Activated B cell treated with CpG ODN at 0.5 μM for 24 hours (primary cell): ENCODE measurements around the gene PLCH1. TPM values are rescaled to one million over a fixed set of nuclear protein-coding genes. Genes with fewer than 3 reads are reported as not detected.

ENCODE experiments used
- ATAC-seq: fragments of 200-7000 bp; cut with Tn5 transposase; one replicate; pipeline ENCODE4 v1.10.0; 2021; ENCODE audit warnings: low read depth, mild to moderate bottlenecking, moderate library complexity
- CTCF ChIA-PET: fragments of 350-600 bp; sonication (Branson Sonifier 250); formaldehyde crosslinking; loops from one replicate; lab custom pipeline; 2021; ENCODE audit warnings: antibody characterized with exemption; lab: Charles Lee
- POLR2A ChIA-PET: fragments of 350-600 bp; sonication (Branson Sonifier 250); formaldehyde crosslinking; loops from one replicate; lab custom pipeline; 2021; ENCODE audit warnings: antibody characterized with exemption; lab: Charles Lee
- DNase-seq: peaks from one replicate; pipeline ENCODE4 v3.0.0; 2022
- H3K27ac Mint-ChIP-seq: one replicate; pipeline ENCODE4 v1.8.0; 2020; ENCODE audit warnings: mixed read lengths
- H3K27me3 Mint-ChIP-seq: one replicate; pipeline ENCODE4 v1.8.0; 2021; ENCODE audit warnings: mixed read lengths
- H3K36me3 Mint-ChIP-seq: one replicate; pipeline ENCODE4 v1.8.0; 2021; ENCODE audit warnings: low read depth, mixed read lengths
- H3K4me1 Mint-ChIP-seq: one replicate; pipeline ENCODE4 v1.8.0; 2021; ENCODE audit warnings: mixed read lengths
- H3K4me3 Mint-ChIP-seq: one replicate; pipeline ENCODE4 v1.8.0; 2020; ENCODE audit warnings: mild to moderate bottlenecking, mixed read lengths
- H3K9me3 Mint-ChIP-seq: one replicate; pipeline ENCODE4 v1.8.0; 2020; ENCODE audit warnings: mixed read lengths
- intact Hi-C: fragments of 100-400 bp; cut with micrococcal nuclease; formaldehyde crosslinking; loops from one replicate; pipeline ENCODE4 v1.15.1; 2024
- total RNA-seq: library from RNA; stranded (reverse); gene quantifications from 2 replicates; pipeline ENCODE4 v1.2.3, GENCODE V29; 2022
- TF ChIP-seq, protein P1 (sequence below): fragments of 200-600 bp; IDR thresholded peaks from one replicate; pipeline ENCODE4 v1.8.0; 2022; ENCODE audit warnings: antibody characterized with exemption, mild to moderate bottlenecking

Gene PLCH1
- total RNA-seq, 1 donor from 2014 or later = 0.27 TPM

DNA sequence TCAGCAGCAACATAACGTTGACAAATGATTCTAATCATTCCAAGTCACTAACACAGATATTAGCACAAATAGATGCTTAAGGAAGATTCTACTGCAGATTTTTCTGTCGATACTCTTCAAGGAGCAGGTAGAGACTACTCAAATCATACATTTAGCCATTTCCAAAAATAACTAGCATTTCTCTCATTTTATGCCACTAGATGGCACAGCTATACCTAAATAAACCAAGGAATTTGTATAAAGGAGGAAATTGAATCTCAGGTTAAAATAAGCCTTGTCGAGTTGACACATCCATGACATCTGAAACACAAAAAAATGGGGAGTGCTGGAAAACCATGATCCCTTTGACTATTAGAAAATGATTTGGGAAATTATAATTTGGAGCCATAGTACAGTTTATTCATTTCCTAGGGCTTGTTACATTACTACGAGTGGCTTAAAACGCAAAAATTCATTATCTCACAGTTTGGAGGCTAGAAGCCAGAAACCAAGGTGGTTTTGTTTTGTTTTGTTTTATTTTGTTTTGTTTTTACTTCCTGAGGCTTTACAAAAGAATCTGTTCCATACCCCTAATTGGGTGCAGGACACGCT, 391.9 kb downstream of the PLCH1 start:
- H3K36me3 Mint-ChIP-seq = no peaks in the 10 kb centered on the region
- ChIA-PET CTCF (interaction anchor here (0.7 to 6.1 kb wide), 3 partner anchors 8 to 349 kb away, joined by 3 to 61 read pairs (median 4); no protein-coding TSS in a partner anchor), POLR2A (no interaction called here)
- H3K27me3 Mint-ChIP-seq = peaks cover 2% of the 10 kb centered on the region
- no peak overlapping the region for H3K27ac Mint-ChIP-seq
- H3K4me1 Mint-ChIP-seq = no peaks in the 10 kb centered on the region
- DNase-seq = no peak
- no peak for ATAC-seq
- H3K4me3 Mint-ChIP-seq = no peak overlapping the region
- intact Hi-C loops = loop anchor here (1.0 to 5.0 kb wide), 3 partner anchors 349 to 1154 kb away; partner anchors contain the start of gene SLC33A1
- TF ChIP-seq, protein P1, sequence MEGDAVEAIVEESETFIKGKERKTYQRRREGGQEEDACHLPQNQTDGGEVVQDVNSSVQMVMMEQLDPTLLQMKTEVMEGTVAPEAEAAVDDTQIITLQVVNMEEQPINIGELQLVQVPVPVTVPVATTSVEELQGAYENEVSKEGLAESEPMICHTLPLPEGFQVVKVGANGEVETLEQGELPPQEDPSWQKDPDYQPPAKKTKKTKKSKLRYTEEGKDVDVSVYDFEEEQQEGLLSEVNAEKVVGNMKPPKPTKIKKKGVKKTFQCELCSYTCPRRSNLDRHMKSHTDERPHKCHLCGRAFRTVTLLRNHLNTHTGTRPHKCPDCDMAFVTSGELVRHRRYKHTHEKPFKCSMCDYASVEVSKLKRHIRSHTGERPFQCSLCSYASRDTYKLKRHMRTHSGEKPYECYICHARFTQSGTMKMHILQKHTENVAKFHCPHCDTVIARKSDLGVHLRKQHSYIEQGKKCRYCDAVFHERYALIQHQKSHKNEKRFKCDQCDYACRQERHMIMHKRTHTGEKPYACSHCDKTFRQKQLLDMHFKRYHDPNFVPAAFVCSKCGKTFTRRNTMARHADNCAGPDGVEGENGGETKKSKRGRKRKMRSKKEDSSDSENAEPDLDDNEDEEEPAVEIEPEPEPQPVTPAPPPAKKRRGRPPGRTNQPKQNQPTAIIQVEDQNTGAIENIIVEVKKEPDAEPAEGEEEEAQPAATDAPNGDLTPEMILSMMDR = no peak
- H3K9me3 Mint-ChIP-seq = no peaks in the 10 kb centered on the region

DNA sequence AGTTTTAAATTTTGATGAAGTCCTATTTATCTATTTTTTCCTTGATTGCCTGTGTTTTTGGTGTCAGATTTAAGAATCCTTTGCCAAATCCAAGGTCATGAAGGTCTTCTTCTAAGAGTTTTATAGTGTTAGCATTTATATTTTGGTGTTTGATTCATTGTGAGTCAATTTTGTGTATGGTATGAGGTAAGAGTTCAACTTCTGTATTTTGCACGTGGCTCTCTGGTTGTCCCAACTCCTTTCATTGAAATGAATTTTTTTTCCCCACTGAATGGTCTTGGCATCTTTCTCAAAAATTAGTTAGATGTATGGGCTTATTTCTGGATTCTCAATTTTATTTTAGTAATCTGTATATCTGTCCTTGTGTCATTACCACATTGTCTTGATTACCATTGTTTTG, 394.3 kb downstream of the PLCH1 start:
- TF ChIP-seq, protein P1 = no peak
- DNase-seq (no peak), ATAC-seq (no peak)
- no peak overlapping the region for H3K4me3 Mint-ChIP-seq
- intact Hi-C loops = loop anchor here (5.0 kb wide), 2 partner anchors 502 to 1157 kb away; partner anchors contain the start of gene SLC33A1
- H3K9me3 Mint-ChIP-seq = no peaks in the 10 kb centered on the region
- no peaks in the 10 kb centered on the region for H3K27me3 Mint-ChIP-seq
- ChIA-PET POLR2A (no interaction called here), CTCF (interaction anchor here (6.1 kb wide), 1 partner anchor 352 kb away, joined by 61 read pairs; no protein-coding TSS in a partner anchor)
- no peaks in the 10 kb centered on the region for H3K36me3 Mint-ChIP-seq
- no peak overlapping the region for H3K27ac Mint-ChIP-seq
- no peaks in the 10 kb centered on the region for H3K4me1 Mint-ChIP-seq

DNA sequence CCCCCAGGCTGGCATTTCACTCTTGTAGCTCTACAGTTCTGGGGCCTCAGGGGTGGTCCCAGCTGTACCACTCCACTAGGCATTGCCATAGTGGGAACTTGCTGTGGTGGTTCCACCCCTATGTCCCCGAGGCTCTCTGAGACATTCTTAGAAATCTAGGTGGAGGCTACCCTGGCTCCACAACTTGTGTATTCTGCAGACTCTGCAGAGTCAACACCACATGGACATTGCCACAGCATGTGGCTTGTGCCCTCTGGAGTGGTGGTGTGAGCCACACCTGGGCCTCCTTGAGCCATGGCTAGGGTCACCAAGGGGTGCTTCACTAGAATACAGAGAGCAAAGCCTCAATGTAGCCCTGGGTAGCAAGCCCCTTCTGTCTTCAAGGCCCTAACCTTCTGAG, 397.0 kb downstream of the PLCH1 start:
- H3K4me1 Mint-ChIP-seq = no peaks in the 10 kb centered on the region
- ATAC-seq (no peak), DNase-seq (no peak)
- H3K9me3 Mint-ChIP-seq = no peaks in the 10 kb centered on the region
- ChIA-PET POLR2A (no interaction called here), CTCF (interaction anchor here (1.1 kb wide), 1 partner anchor 354 kb away, joined by 3 read pairs; no protein-coding TSS in a partner anchor)
- H3K27me3 Mint-ChIP-seq = no peaks in the 10 kb centered on the region
- no peak overlapping the region for H3K27ac Mint-ChIP-seq
- TF ChIP-seq, protein P1 = no peak
- intact Hi-C loops = no loop called here
- H3K36me3 Mint-ChIP-seq = no peaks in the 10 kb centered on the region
- H3K4me3 Mint-ChIP-seq = no peak overlapping the region

DNA sequence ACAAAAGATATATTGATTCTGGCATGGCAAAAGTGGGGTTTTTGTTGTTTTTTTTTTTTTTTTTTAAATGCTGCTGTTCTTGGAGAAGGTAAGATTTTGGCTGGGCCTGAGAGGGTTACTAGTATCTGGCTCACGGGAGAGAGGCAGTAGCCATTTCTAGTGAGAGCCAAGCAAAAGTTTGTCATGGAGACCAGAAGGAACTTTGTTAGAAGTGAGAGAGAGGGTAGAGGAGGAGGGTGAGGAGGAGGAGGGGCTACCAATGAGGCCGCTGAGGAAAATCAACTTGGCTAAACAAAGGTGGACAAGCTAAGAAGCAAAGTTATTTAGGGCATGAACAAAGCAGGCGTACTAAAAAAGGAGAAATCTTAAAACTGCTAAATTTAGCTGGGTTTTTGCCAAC, 402.5 kb downstream of the PLCH1 start:
- ATAC-seq = no peak
- no peak overlapping the region for H3K27ac Mint-ChIP-seq
- no peaks in the 10 kb centered on the region for H3K9me3 Mint-ChIP-seq
- no peak for DNase-seq
- H3K36me3 Mint-ChIP-seq = no peaks in the 10 kb centered on the region
- POLR2A ChIA-PET = no interaction called here
- H3K27me3 Mint-ChIP-seq = no peaks in the 10 kb centered on the region
- TF ChIP-seq, protein P1 = no peak
- H3K4me1 Mint-ChIP-seq = no peaks in the 10 kb centered on the region
- intact Hi-C loops = no loop called here
- CTCF ChIA-PET = no interaction called here
- no peak overlapping the region for H3K4me3 Mint-ChIP-seq

DNA sequence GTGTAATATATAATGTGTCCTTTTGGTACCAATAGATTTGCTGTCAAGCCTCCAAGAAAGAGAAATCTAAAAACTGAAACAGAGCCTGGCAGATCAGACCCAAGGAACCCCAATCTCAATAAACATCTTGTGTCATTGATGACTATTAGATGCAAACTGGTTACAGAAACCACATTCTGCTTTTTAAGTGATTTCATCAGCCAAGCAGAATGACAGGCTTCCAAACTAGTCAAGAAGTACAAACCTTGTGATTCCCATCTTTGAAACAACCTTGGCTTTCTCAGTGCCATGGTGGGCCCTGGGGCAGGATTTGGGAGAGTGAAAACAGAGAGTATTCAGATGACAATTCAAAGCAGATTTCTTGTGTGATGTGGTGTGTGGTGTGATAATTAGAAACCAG, 405.8 kb downstream of the PLCH1 start:
- no peak for ATAC-seq
- ChIA-PET CTCF (no interaction called here), POLR2A (no interaction called here)
- no peak for DNase-seq
- no peak overlapping the region for H3K4me3 Mint-ChIP-seq
- no peak overlapping the region for H3K27ac Mint-ChIP-seq
- H3K4me1 Mint-ChIP-seq = no peaks in the 10 kb centered on the region
- TF ChIP-seq, protein P1 = no peak
- H3K9me3 Mint-ChIP-seq = no peaks in the 10 kb centered on the region
- H3K27me3 Mint-ChIP-seq = no peaks in the 10 kb centered on the region
- no peaks in the 10 kb centered on the region for H3K36me3 Mint-ChIP-seq
- intact Hi-C loops = no loop called here
